GM12878 (cell line): ENCODE data around the gene GUK1. TPM values are rescaled to one million over a fixed set of nuclear protein-coding genes. Genes with fewer than 3 reads are reported as not detected.

Experiments
- ATAC-seq: fragments of 200-7000 bp; cut with Tn5 transposase; 3 replicates; pipeline ENCODE4 v1.9.1; 2020; ENCODE audit warnings: mild to moderate bottlenecking, moderate library complexity
- BruUV-seq: library from RNA; stranded (reverse); fragments of 400-500 nt; replicated peaks from 2 replicates; lab custom pipeline; 2021; lab: Mats Ljungman, UMichigan
- CTCF ChIA-PET: fragments of 300-600 bp; sonication (Branson Sonifier 250); formaldehyde crosslinking; extraction: SDS; loops from one replicate; lab custom pipeline; 2021; ENCODE audit warnings: inconsistent platforms; lab: Yijun Ruan, JAX
- POLR2A ChIA-PET: fragments of 350-600 bp; formaldehyde crosslinking; extraction: SDS; loops from one replicate; lab custom pipeline; 2021; ENCODE audit warnings: inconsistent platforms; lab: Charles Lee
- RAD21 ChIA-PET: fragments of 300-600 bp; sonication (Branson Sonifier 250); formaldehyde crosslinking; loops from one replicate; lab custom pipeline; 2023; ENCODE audit warnings: antibody characterized with exemption; ENCODE audit not compliant: unreplicated experiment; lab: Charles Lee
- SMC1A ChIA-PET: fragments of 300-600 bp; sonication (Branson Sonifier 250); formaldehyde crosslinking; loops from one replicate; lab custom pipeline; 2023; ENCODE audit not compliant: unreplicated experiment, uncharacterized antibody; lab: Charles Lee
- DNase-seq: peaks from one replicate; pipeline ENCODE4 v3.0.0-alpha.2; 2011; ENCODE audit warnings: low read depth, low spot score
- FAIRE-seq: peaks from 3 replicates; lab custom pipeline; 2011; peaks lifted over from hg19 to GRCh38; lab: Jason Lieb, UNC
- H2AFZ ChIP-seq: 2 replicates; pipeline ENCODE4 v1.6.0; 2011; ENCODE audit warnings: low read depth, low read length, control low read depth; ENCODE audit not compliant: control insufficient read depth
- H3K27ac ChIP-seq: 2 replicates; pipeline ENCODE4 v1.5.1; 2011; ENCODE audit warnings: control low read depth; ENCODE audit not compliant: control insufficient read depth, insufficient read depth
- H3K27me3 ChIP-seq, 2 experiments: replicated peaks in 1 of 2; 2 replicates each; pipeline versions ENCODE4 v1.6.0 to v1.6.1; 2011; ENCODE audit warnings: low read length in 1 of 2; ENCODE audit not compliant: control insufficient read depth in 2 of 2, insufficient read depth in 2 of 2
- H3K36me3 ChIP-seq, 2 experiments: 2 replicates each; pipeline ENCODE4 v1.5.1; 2011; ENCODE audit warnings: low read length in 1 of 2; ENCODE audit not compliant: control insufficient read depth in 2 of 2, insufficient read depth in 2 of 2
- H3K4me1 ChIP-seq: 2 replicates; pipeline ENCODE4 v1.6.1; 2011; ENCODE audit warnings: mild to moderate bottlenecking, low read length, moderate library complexity, mixed read lengths; ENCODE audit not compliant: control insufficient read depth, insufficient read depth
- H3K4me2 ChIP-seq: 2 replicates; pipeline ENCODE4 v1.6.0; 2011; ENCODE audit warnings: control low read depth; ENCODE audit not compliant: control insufficient read depth, insufficient read depth
- H3K4me3 ChIP-seq: fragments of 200-600 bp; sonication (generic); 2 replicates; pipeline ENCODE4 v1.5.1; 2016
- H3K79me2 ChIP-seq: 2 replicates; pipeline ENCODE4 v1.6.0; 2011; ENCODE audit warnings: low read length; ENCODE audit not compliant: control insufficient read depth, insufficient read depth
- H3K9ac ChIP-seq: 2 replicates; pipeline ENCODE4 v1.8.0; 2011; ENCODE audit warnings: low read length, control low read depth, mixed read lengths; ENCODE audit not compliant: control insufficient read depth, insufficient read depth
- H3K9me3 ChIP-seq: replicated peaks from 3 replicates; pipeline ENCODE4 v1.5.1; 2011; ENCODE audit warnings: mild to moderate bottlenecking, low read length; ENCODE audit not compliant: control insufficient read depth, insufficient read depth
- H4K20me1 ChIP-seq: 2 replicates; pipeline ENCODE4 v1.6.0; 2011; ENCODE audit not compliant: control insufficient read depth, insufficient read depth
- IRF4 ChIP-seq: IDR thresholded peaks from 2 replicates; pipeline ENCODE4 v1.6.1; 2011; ENCODE audit warnings: low read depth, low read length
- KLF5 ChIP-seq: fragments of 450-650 bp; IDR thresholded peaks from 2 replicates; pipeline ENCODE4 v1.6.1; 2014; ENCODE audit warnings: mild to moderate bottlenecking; ENCODE audit not compliant: partially characterized antibody
- WGBS: methylation state at CpG from one replicate; pipeline ENCODE4 v1.1.6; 2016; ENCODE audit warnings: low lambda C conversion rate; ENCODE audit not compliant: insufficient replicate concordance, insufficient coverage; ENCODE audit errors: missing lambda C conversion rate; 5-methylcytosine and 5-hydroxymethylcytosine counted together
- in situ Hi-C: fragments of 300-500 bp; cut with MboI; formaldehyde crosslinking; loops from 9 replicates; pipeline ENCODE4 v1.14.3; 2018; ENCODE audit warnings: mixed read lengths
- intact Hi-C: fragments of 100-400 bp; cut with micrococcal nuclease; formaldehyde crosslinking; loops from one replicate; pipeline ENCODE4 v1.14.2; 2022; ENCODE audit not compliant: unreplicated experiment
- polyA plus RNA-seq, 11 experiments: library from polyadenylated mRNA; depleted of rRNA in 4 of 11; unstranded in 6 of 11; stranded (reverse) in 5 of 11; fragments of >200 nt; fragmentation: Nextera tagmentation in 4 of 11; fragmentation: Illumina TruSeq in 1 of 11; extraction: Ambion mirVana in 4 of 11; extraction: Trizol in 1 of 11; gene quantifications; 1 replicate in 1 of 11; 2 replicates in 10 of 11; pipeline versions ENCODE4 v1.2.1 to v1.2.3, GENCODE V29; 2011 to 2016; ENCODE audit warnings: inconsistent platforms in 2 of 11, missing spikeins in 2 of 11, low read depth in 1 of 11
- total RNA-seq, 4 experiments: library from RNA; depleted of rRNA in 3 of 4; stranded (reverse); fragments of >200 nt in 3 of 4; fragmentation: Illumina TruSeq in 1 of 4; extraction: Trizol in 1 of 4; gene quantifications; 2 replicates each; pipeline versions ENCODE4 v1.2.1 to v1.2.3, GENCODE V29; 2013 to 2021

GUK1 gene
- total and polyA plus RNA-seq, 10 of the 15 experiments (the other 5 are each of a cell fraction or from before 2014, with no cell fraction given), result 6.3 to 357 (median 203) TPM

DNA sequence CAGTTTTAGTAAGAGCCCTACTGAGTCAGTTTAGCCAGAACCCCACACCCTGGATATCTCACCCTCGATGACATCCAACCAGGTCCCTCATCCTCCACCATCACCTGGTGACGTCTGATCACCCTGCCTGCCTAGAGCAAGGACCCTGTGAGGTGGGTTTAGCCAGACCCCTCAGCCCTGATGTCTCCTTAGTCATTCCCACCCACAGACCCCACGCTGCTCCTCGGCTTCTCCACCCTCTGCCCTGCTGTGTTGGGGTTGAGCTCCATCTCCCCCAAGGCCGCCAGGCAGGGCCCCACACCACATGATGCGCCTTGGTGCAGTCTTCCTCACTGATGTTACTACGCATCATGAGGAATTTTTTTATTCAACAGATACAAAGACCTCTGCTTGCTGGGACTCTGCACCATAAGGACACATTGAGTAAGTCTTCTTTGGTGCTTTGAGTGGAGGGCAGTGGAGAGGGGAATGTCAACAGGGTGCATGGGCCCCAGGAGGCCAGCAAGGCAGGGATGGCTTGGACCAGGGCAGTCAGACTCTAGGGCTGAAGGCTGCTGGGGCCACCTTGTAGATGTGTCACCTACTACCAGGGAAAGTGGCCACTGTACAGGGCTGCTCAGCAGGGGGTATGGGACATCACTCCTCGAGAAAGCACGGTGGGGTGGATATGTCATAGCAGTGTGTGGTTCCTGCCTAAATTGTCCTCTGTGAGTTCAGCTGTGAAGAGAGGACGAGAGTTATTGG, 23.9 kb downstream of the GUK1 start:
- Histone ChIP-seq H3K4me1 (peaks cover 7% of the 10 kb centered on the region), H3K27ac (no peak overlapping the region), H3K4me3 (no peak overlapping the region), H3K9me3 (no peaks in the 10 kb centered on the region), H3K79me2 (peaks cover 4% of the 10 kb centered on the region), H3K9ac (no peak overlapping the region; the same call in 1 of the 2 replicates), H4K20me1 (no peaks in the 10 kb centered on the region; the same call in 1 of the 2 replicates), H3K36me3 (no peaks in the 10 kb centered on the region)
- DNase-seq (no peak), ATAC-seq (no peak), FAIRE-seq (no peak)
- BruUV-seq, result no TSS peak
- in situ Hi-C loops, result no loop called here
- RAD21 ChIA-PET, result no interaction called here
- POLR2A ChIA-PET, result interaction anchor here (1.0 to 3.8 kb wide), 3 partner anchors 21 to 82 kb away, joined by 3 to 43 read pairs (median 3); partner anchors contain the start of genes ARF1 and GUK1
- WGBS, result 90% methylated on average over 10 of the region's 10 CpGs
- TF ChIP-seq KLF5 (no peak), IRF4 (no peak)
- TF ChIP-seq, all 136 proteins: peak for 0
- intact Hi-C loops, result loop anchor here (2.0 kb wide), 1 partner anchor 81 kb away; the partner anchor contains the start of gene ARF1
- Histone ChIP-seq H2AFZ (no peak overlapping the region), H3K27me3 (no peaks in the 10 kb centered on the region), H3K4me2 (peak overlapping the region; percentile 90)
- SMC1A ChIA-PET, result interaction anchor here (0.6 to 3.0 kb wide), 4 partner anchors 10 to 1318 kb away, joined by 3 to 32 read pairs (median 6); partner anchors contain the start of gene GUK1
- CTCF ChIA-PET, result interaction anchor here (0.7 to 5.2 kb wide), 8 partner anchors 20 to 350 kb away, joined by 3 to 54 read pairs (median 4); partner anchors contain the start of gene GUK1
